Trophoblast cell (in vitro differentiated cells and primary cell): ENCODE data around the gene LUZP1.
A peak's percentile ranks its signal among the peaks of the same experiment; 100 is the strongest.

ENCODE experiments used
- DNase-seq, 2 donors: peaks; one replicate each; pipeline ENCODE4 v3.0.0-alpha.2; 2016
- H2AFZ ChIP-seq: 2 replicates; pipeline ENCODE4 v1.6.1; 2013; ENCODE audit warnings: low read length, moderate library complexity, mild to moderate bottlenecking; ENCODE audit not compliant: insufficient read depth, poor library complexity
- H2AK5ac ChIP-seq: 2 replicates; pipeline ENCODE4 v1.6.1; 2013; ENCODE audit warnings: mild to moderate bottlenecking, low read length
- H2BK120ac ChIP-seq: 2 replicates; pipeline ENCODE4 v1.6.1; 2013; ENCODE audit warnings: low read length, mild to moderate bottlenecking, moderate library complexity; ENCODE audit not compliant: insufficient read depth, poor library complexity
- H2BK12ac ChIP-seq: 2 replicates; pipeline ENCODE4 v1.6.1; 2013; ENCODE audit warnings: mild to moderate bottlenecking, low read length, moderate library complexity
- H2BK5ac ChIP-seq: 2 replicates; pipeline ENCODE4 v1.6.1; 2013; ENCODE audit warnings: low read length, low read depth, moderate library complexity, mild to moderate bottlenecking; ENCODE audit not compliant: poor library complexity
- H3K14ac ChIP-seq: 2 replicates; pipeline ENCODE4 v1.6.1; 2013; ENCODE audit warnings: mild to moderate bottlenecking, low read length
- H3K18ac ChIP-seq: 2 replicates; pipeline ENCODE4 v1.6.1; 2013; ENCODE audit warnings: mild to moderate bottlenecking, low read length
- H3K23ac ChIP-seq: 2 replicates; pipeline ENCODE4 v1.6.1; 2013; ENCODE audit warnings: low read length
- H3K27ac ChIP-seq: 2 replicates; pipeline ENCODE4 v1.5.1; 2013; ENCODE audit warnings: low read depth, mild to moderate bottlenecking, inconsistent platforms, low read length, moderate library complexity
- H3K27me3 ChIP-seq: 2 replicates; pipeline ENCODE4 v1.6.1; 2013; ENCODE audit warnings: inconsistent platforms, mild to moderate bottlenecking, low read length, moderate library complexity; ENCODE audit not compliant: insufficient read depth
- H3K36me3 ChIP-seq, 2 experiments: 1 replicate in 1 of 2; 2 replicates in 1 of 2; pipeline ENCODE4 v1.6.1; 2013; ENCODE audit warnings: low read length in 2 of 2, mild to moderate bottlenecking in 2 of 2, moderate library complexity in 1 of 2; ENCODE audit not compliant: insufficient read depth in 2 of 2, control insufficient read depth in 1 of 2
- H3K4ac ChIP-seq: 2 replicates; pipeline ENCODE4 v1.6.1; 2013; ENCODE audit warnings: low read depth, mild to moderate bottlenecking, low read length, moderate library complexity
- H3K4me1 ChIP-seq, 2 experiments: 1 replicate in 1 of 2; 2 replicates in 1 of 2; pipeline ENCODE4 v1.6.1; 2013; ENCODE audit warnings: low read length in 2 of 2, mild to moderate bottlenecking in 2 of 2, moderate library complexity in 1 of 2; ENCODE audit not compliant: insufficient read depth in 2 of 2, control insufficient read depth in 1 of 2
- H3K4me2 ChIP-seq: 2 replicates; pipeline ENCODE4 v1.6.1; 2013; ENCODE audit warnings: inconsistent platforms, mild to moderate bottlenecking, low read length, moderate library complexity
- H3K4me3 ChIP-seq: 2 replicates; pipeline ENCODE4 v1.5.1; 2013; ENCODE audit warnings: mild to moderate bottlenecking, low read depth, low read length, inconsistent platforms
- H3K79me1 ChIP-seq: one replicate; pipeline ENCODE4 v1.6.1; 2013; ENCODE audit warnings: low read length
- H3K79me2 ChIP-seq: 2 replicates; pipeline ENCODE4 v1.6.1; 2013; ENCODE audit warnings: low read length, mild to moderate bottlenecking; ENCODE audit not compliant: control insufficient read depth, insufficient read depth, poor library complexity
- H3K9ac ChIP-seq: 2 replicates; pipeline ENCODE4 v1.6.1; 2013; ENCODE audit warnings: mild to moderate bottlenecking, low read length
- H3K9me3 ChIP-seq: 2 replicates; pipeline ENCODE4 v1.6.1; 2013; ENCODE audit warnings: low read depth, mild to moderate bottlenecking, control low read depth, inconsistent platforms, low read length; ENCODE audit not compliant: insufficient read depth
- H4K12ac ChIP-seq: 2 replicates; pipeline ENCODE4 v1.6.1; 2013; ENCODE audit warnings: low read depth, mild to moderate bottlenecking, low read length, moderate library complexity
- H4K8ac ChIP-seq: 2 replicates; pipeline ENCODE4 v1.6.1; 2013; ENCODE audit warnings: low read depth, mild to moderate bottlenecking, low read length, moderate library complexity
- H4K91ac ChIP-seq: one replicate; pipeline ENCODE4 v1.6.1; 2013; ENCODE audit warnings: low read depth, mild to moderate bottlenecking, low read length, moderate library complexity
- WGBS: extraction: QIAGEN DNeasy Blood & Tissue Kit; methylation state at CpG from one replicate; pipeline ENCODE4 v1.1.7; 2013; ENCODE audit warnings: missing lambda C conversion rate; ENCODE audit not compliant: insufficient read length, insufficient coverage; ENCODE audit errors: extremely low coverage; 5-methylcytosine and 5-hydroxymethylcytosine counted together

Gene LUZP1

DNA sequence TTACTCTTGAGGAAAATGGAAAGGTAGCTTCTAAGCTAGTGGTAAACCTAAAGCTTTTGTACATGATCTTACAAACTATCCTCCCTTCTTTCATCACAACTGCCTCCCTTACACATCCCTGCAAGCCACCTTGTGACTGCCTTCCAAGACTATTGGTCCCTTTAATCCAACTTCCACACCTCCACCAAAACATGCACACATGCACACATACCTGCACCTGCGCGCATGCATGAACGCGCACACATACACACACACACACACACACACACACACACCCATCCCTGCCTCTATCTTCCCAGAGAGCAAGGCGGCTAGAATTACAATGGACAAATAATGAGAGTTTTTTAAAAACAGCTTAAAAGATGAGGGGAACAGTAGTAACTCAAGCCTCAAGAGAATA is 58.3 kb downstream of the LUZP1 start:
- no peaks in the 10 kb centered on the region for H3K27me3 ChIP-seq
- no peak overlapping the region for H3K9ac ChIP-seq
- WGBS: no CpG with 5 or more reads among the region's 5 CpGs
- H3K23ac ChIP-seq: no peak overlapping the region
- H3K14ac ChIP-seq: no peak overlapping the region
- H2BK120ac ChIP-seq: no peak overlapping the region
- H3K79me1 ChIP-seq: no peaks in the 10 kb centered on the region
- no peak overlapping the region for H3K4me2 ChIP-seq
- no peak overlapping the region for H3K27ac ChIP-seq
- no peak overlapping the region for H4K91ac ChIP-seq
- H3K18ac ChIP-seq: no peak overlapping the region
- no peak overlapping the region for H3K4ac ChIP-seq
- peaks cover 3 to 21% of the 10 kb centered on the region in 2 experiments for H3K36me3 ChIP-seq
- peaks cover 3 to 7% of the 10 kb centered on the region in 2 experiments for H3K4me1 ChIP-seq
- no peak overlapping the region for H3K4me3 ChIP-seq
- H4K12ac ChIP-seq: no peak overlapping the region
- DNase-seq: peak in 1 of 2 donors; percentile 11
- no peak overlapping the region for H2BK5ac ChIP-seq
- no peak overlapping the region for H2BK12ac ChIP-seq
- no peaks in the 10 kb centered on the region for H3K9me3 ChIP-seq
- H2AFZ ChIP-seq: no peak overlapping the region
- peaks cover 4% of the 10 kb centered on the region for H3K79me2 ChIP-seq
- H4K8ac ChIP-seq: no peak overlapping the region
- H2AK5ac ChIP-seq: no peak overlapping the region

DNA sequence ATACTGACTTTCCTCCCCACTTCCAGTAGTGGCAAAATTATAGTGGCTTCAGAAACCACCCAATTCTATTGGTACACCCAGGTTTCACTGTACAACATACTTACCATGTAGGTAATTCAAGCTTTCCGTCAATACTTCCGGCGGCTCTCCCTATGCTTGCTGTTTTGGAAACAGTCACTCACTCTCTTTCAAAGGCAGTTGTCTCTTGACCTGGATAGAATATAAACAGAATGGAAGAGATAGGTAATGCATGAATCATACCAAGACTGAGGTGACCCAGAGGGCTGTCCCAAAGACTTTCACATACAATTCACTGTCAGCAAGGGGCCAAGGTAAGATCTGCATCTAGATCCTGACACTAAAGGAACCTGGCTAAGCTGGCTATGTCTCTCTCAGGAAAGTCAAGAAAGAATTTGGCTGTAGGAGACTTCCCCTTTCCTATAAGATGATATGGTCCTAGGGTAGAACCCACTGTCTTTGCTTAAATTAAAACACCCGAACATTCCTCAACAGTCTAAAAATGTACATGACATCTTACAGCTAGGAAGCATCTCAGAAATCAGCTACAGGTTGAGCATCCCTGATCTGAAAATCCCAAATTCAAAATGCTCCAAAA is 59.6 kb downstream of the LUZP1 start:
- Histone ChIP-seq H3K4ac (no peak overlapping the region), H3K4me1 (peaks cover 0 to 3% of the 10 kb centered on the region in 2 experiments), H2BK5ac (no peak overlapping the region), H3K79me2 (peaks cover 2% of the 10 kb centered on the region), H2BK12ac (no peak overlapping the region), H3K9ac (no peak overlapping the region), H3K4me2 (no peak overlapping the region), H3K79me1 (no peaks in the 10 kb centered on the region), H2AK5ac (no peak overlapping the region), H4K12ac (no peak overlapping the region), H4K8ac (no peak overlapping the region), H2BK120ac (no peak overlapping the region), H3K36me3 (peaks cover 3 to 21% of the 10 kb centered on the region in 2 experiments), H3K9me3 (no peaks in the 10 kb centered on the region), H3K23ac (no peak overlapping the region), H2AFZ (no peak overlapping the region), H3K27ac (peak overlapping the region; percentile 6), H4K91ac (no peak overlapping the region), H3K18ac (no peak overlapping the region), H3K14ac (no peak overlapping the region), H3K27me3 (no peaks in the 10 kb centered on the region), H3K4me3 (no peak overlapping the region)
- peak; percentile 57 to 71 for DNase-seq
- no CpG with 5 or more reads among the region's 4 CpGs for WGBS

DNA sequence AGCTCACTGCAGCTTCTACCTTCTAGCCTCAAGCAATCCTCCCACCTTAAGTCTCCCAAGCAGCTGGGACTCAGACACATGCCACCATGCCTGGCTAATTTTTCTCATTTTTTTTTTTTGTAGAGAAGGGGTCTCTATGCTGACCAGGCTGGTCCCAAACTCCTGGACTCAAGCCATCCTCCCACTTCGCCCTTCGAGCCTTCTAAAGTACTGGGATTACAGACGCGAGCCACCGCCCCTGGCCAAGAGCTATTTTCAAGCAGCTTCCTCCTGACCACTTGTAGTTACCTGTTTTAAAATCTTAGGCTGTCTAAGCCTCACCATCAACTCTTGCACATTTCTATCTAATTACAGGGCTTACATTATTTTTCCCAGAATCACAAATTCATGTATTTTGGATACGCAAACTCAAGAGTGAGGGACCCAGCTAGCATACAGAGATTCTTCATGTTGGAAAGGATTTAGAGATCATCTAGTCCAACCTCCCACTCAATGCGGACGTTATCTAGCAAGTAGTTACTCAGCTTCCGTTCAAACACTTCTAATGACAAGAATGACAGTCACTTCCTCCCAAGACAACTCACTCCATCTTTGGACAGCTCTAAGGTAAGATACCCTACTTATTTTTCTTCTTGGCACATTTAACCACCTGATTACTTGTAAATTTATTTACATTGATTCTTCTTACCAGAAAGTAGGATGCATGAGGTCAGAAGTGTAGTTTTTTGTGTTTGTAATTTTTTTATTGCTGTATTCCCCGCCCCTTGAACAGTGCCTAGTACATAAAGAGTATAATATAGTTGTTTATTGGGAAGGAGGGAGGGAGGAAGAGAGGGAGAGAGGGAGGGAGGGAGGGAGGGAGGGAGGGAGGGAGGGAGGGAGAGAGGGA is 65.4 kb downstream of the LUZP1 start:
- H2BK12ac ChIP-seq: no peak overlapping the region

DNA sequence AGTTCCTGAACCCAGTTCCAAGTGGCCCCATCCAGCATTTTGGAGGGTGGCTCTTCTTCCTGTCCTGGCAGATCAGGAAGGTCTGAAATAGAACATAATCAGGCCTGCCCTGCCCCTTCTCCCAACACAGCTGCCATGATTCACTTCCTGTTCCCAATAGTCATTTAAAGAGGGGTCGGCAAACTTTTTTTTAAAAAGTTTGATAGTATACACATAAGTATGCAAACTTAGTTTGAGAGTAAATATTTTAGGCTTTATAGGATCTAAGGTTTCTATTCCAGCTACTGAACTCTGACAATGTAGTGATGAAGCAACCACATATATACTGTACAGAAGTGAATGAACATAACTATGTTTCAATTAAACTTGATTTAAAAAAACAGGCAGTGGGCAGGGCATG is 66.4 kb downstream of the LUZP1 start:
- DNase-seq: no peak
- WGBS: no CpG with 5 or more reads among the region's 1 CpG

More for the DNA sequence above, 65.4 kb downstream of the LUZP1 start:
- no peak overlapping the region for H2BK5ac ChIP-seq
- H3K9me3 ChIP-seq: no peaks in the 10 kb centered on the region
- H3K79me1 ChIP-seq: peaks cover 1% of the 10 kb centered on the region
- H3K18ac ChIP-seq: no peak overlapping the region
- H3K27ac ChIP-seq: peak overlapping the region; percentile 27
- H3K4ac ChIP-seq: peak overlapping the region; percentile 20
- no peak overlapping the region for H3K9ac ChIP-seq
- no peak overlapping the region for H3K4me2 ChIP-seq
- H3K14ac ChIP-seq: no peak overlapping the region
- no peak overlapping the region for H2AK5ac ChIP-seq
- H2AFZ ChIP-seq: no peak overlapping the region
- no peaks in the 10 kb centered on the region for H3K79me2 ChIP-seq
- no peak overlapping the region for H2BK120ac ChIP-seq
- H3K4me1 ChIP-seq: peaks cover 10 to 17% of the 10 kb centered on the region in 2 experiments
- peaks cover 3 to 14% of the 10 kb centered on the region in 2 experiments for H3K36me3 ChIP-seq
- H3K4me3 ChIP-seq: no peak overlapping the region
- H3K27me3 ChIP-seq: no peaks in the 10 kb centered on the region
- H3K23ac ChIP-seq: no peak overlapping the region
- peak in 1 of 2 donors; percentile 12 for DNase-seq
- no peak overlapping the region for H4K91ac ChIP-seq
- H4K8ac ChIP-seq: no peak overlapping the region
- H4K12ac ChIP-seq: no peak overlapping the region
- no CpG with 5 or more reads among the region's 10 CpGs for WGBS

More for the DNA sequence above, 66.4 kb downstream of the LUZP1 start:
- H4K12ac ChIP-seq: no peak overlapping the region
- H3K36me3 ChIP-seq: peaks cover 0 to 12% of the 10 kb centered on the region in 2 experiments
- no peak overlapping the region for H2AK5ac ChIP-seq
- peak overlapping the region; percentile 15 for H2BK12ac ChIP-seq
- H2BK120ac ChIP-seq: peak overlapping the region; percentile 11
- no peak overlapping the region for H3K18ac ChIP-seq
- no peak overlapping the region for H3K4me3 ChIP-seq
- no peak overlapping the region for H3K4me2 ChIP-seq
- H3K23ac ChIP-seq: no peak overlapping the region
- no peak overlapping the region for H4K8ac ChIP-seq
- no peak overlapping the region for H3K9ac ChIP-seq
- peak overlapping the region; percentile 16 for H2BK5ac ChIP-seq
- peaks cover 1% of the 10 kb centered on the region for H3K79me1 ChIP-seq
- peak overlapping the region; percentile 64 for H3K4ac ChIP-seq
- H3K27ac ChIP-seq: no peak overlapping the region
- H2AFZ ChIP-seq: no peak overlapping the region
- no peaks in the 10 kb centered on the region for H3K9me3 ChIP-seq
- H3K14ac ChIP-seq: peak overlapping the region; percentile 11
- H3K27me3 ChIP-seq: no peaks in the 10 kb centered on the region
- H3K79me2 ChIP-seq: no peaks in the 10 kb centered on the region
- H3K4me1 ChIP-seq: peaks cover 10 to 17% of the 10 kb centered on the region in 2 experiments
- H4K91ac ChIP-seq: no peak overlapping the region
